HepG2 (cell line): ENCODE results near the gene TRPT1. TPM values are rescaled to one million over a fixed set of nuclear protein-coding genes. Genes with fewer than 3 reads are reported as not detected.

Experiments used
- AGO2 ChIP-seq: fragments of 200-400 bp; formaldehyde crosslinking; optimal IDR thresholded peaks from 2 replicates; pipeline ENCODE3; 2017; ENCODE audit warnings: mild to moderate bottlenecking, low read depth, low read length, moderate library complexity
- ARHGAP35 ChIP-seq: sonication (generic); formaldehyde crosslinking; IDR thresholded peaks from 2 replicates; pipeline ENCODE4 v1.9.0; 2022; ENCODE audit warnings: mild to moderate bottlenecking, inconsistent platforms, moderate library complexity, missing genetic modification reagents, borderline replicate concordance
- ARNTL ChIP-seq: sonication (generic); formaldehyde crosslinking; IDR thresholded peaks from 2 replicates; pipeline ENCODE4 v1.4.0; 2020; ENCODE audit warnings: mild to moderate bottlenecking, missing genetic modification reagents
- CC2D1A ChIP-seq: sonication (generic); formaldehyde crosslinking; IDR thresholded peaks from 2 replicates; pipeline ENCODE4 v1.8.1; 2023; ENCODE audit warnings: mild to moderate bottlenecking, missing genetic modification reagents
- CEBPG ChIP-seq: IDR thresholded peaks from 2 replicates; pipeline ENCODE4 v1.6.1; 2016
- DDIT3 ChIP-seq: sonication (generic); formaldehyde crosslinking; IDR thresholded peaks from 2 replicates; pipeline ENCODE4 v1.4.0; 2020; ENCODE audit warnings: mild to moderate bottlenecking, missing genetic modification reagents
- FOXJ3 ChIP-seq: sonication (generic); formaldehyde crosslinking; IDR thresholded peaks from 2 replicates; pipeline ENCODE4 v1.4.0; 2020; ENCODE audit warnings: missing genetic modification reagents, mild to moderate bottlenecking, borderline replicate concordance
- IRF1 ChIP-seq: sonication (generic); formaldehyde crosslinking; IDR thresholded peaks from 2 replicates; pipeline ENCODE4 v1.4.0; 2020; ENCODE audit warnings: low read depth, mild to moderate bottlenecking, missing genetic modification reagents
- JARID2 ChIP-seq: sonication (generic); formaldehyde crosslinking; IDR thresholded peaks from 2 replicates; pipeline ENCODE4 v1.8.1; 2023; ENCODE audit warnings: missing genetic modification reagents, inconsistent platforms; ENCODE audit not compliant: insufficient replicate concordance
- MXD4 ChIP-seq: IDR thresholded peaks from 2 replicates; pipeline ENCODE4 v1.6.1; 2016; ENCODE audit warnings: mild to moderate bottlenecking, missing biosample characterization, missing genetic modification reagents
- NBN ChIP-seq: fragments of 450-650 bp; conservative IDR thresholded peaks from 2 replicates; pipeline ENCODE4 v1.6.1; 2017
- NCOA2 ChIP-seq: sonication (generic); formaldehyde crosslinking; IDR thresholded peaks from 2 replicates; pipeline ENCODE4 v1.8.0; 2022; ENCODE audit warnings: inconsistent platforms
- NFKB2 ChIP-seq: sonication (generic); formaldehyde crosslinking; IDR thresholded peaks from 2 replicates; pipeline ENCODE4 v1.4.0; 2020; ENCODE audit warnings: missing genetic modification reagents, borderline replicate concordance
- POGZ ChIP-seq: sonication (generic); formaldehyde crosslinking; IDR thresholded peaks from 2 replicates; pipeline ENCODE4 v1.4.0; 2020; ENCODE audit warnings: mild to moderate bottlenecking, missing genetic modification reagents
- POLR2G ChIP-seq: fragments of 200-400 bp; formaldehyde crosslinking; IDR thresholded peaks from 2 replicates; pipeline ENCODE4 v1.6.1; 2018; ENCODE audit warnings: mild to moderate bottlenecking, low read depth, low read length, moderate library complexity
- SIN3B ChIP-seq: fragments of 150-350 bp; IDR thresholded peaks from 2 replicates; pipeline ENCODE4 v1.6.1; 2014; ENCODE audit warnings: low read length
- SMARCE1 ChIP-seq: fragments of 450-650 bp; IDR thresholded peaks from 2 replicates; pipeline ENCODE4 v1.6.1; 2017; ENCODE audit warnings: borderline replicate concordance
- SSRP1 ChIP-seq: IDR thresholded peaks from 2 replicates; pipeline ENCODE4 v1.6.1; 2016; ENCODE audit warnings: control low read depth
- SYNCRIP ChIP-seq: fragments of 200-400 bp; formaldehyde crosslinking; IDR thresholded peaks from 2 replicates; pipeline ENCODE4 v1.6.1; 2018; ENCODE audit warnings: mild to moderate bottlenecking, low read depth, low read length; ENCODE audit not compliant: insufficient read depth
- THYN1 ChIP-seq: sonication (generic); formaldehyde crosslinking; IDR thresholded peaks from 2 replicates; pipeline ENCODE4 v1.8.1; 2023; ENCODE audit warnings: low read depth, mild to moderate bottlenecking, moderate library complexity, missing genetic modification reagents, borderline replicate concordance
- TP53 ChIP-seq: sonication (generic); formaldehyde crosslinking; conservative IDR thresholded peaks from 2 replicates; pipeline ENCODE4 v1.4.0; 2020; ENCODE audit warnings: missing genetic modification reagents
- ZBTB1 ChIP-seq: sonication (generic); formaldehyde crosslinking; IDR thresholded peaks from 2 replicates; pipeline ENCODE4 v1.4.0; 2020; ENCODE audit warnings: missing genetic modification reagents, borderline replicate concordance
- ZBTB39 ChIP-seq: sonication (generic); formaldehyde crosslinking; IDR thresholded peaks from 2 replicates; pipeline ENCODE4 v1.5.0; 2020; ENCODE audit warnings: missing genetic modification reagents
- ZFP36L2 ChIP-seq: sonication (generic); formaldehyde crosslinking; IDR thresholded peaks from 2 replicates; pipeline ENCODE4 v1.4.0; 2020; ENCODE audit warnings: missing genetic modification reagents
- ZNF234 ChIP-seq: sonication (generic); formaldehyde crosslinking; conservative IDR thresholded peaks from 2 replicates; pipeline ENCODE4 v1.5.1; 2020; ENCODE audit warnings: mild to moderate bottlenecking, missing genetic modification reagents
- ZNF589 ChIP-seq: sonication (generic); formaldehyde crosslinking; conservative IDR thresholded peaks from 2 replicates; pipeline ENCODE4 v1.8.0; 2022; ENCODE audit warnings: mild to moderate bottlenecking, moderate library complexity, missing genetic modification reagents
- ZNF839 ChIP-seq: sonication (generic); formaldehyde crosslinking; IDR thresholded peaks from 2 replicates; pipeline ENCODE4 v1.4.0; 2020; ENCODE audit warnings: missing genetic modification reagents, mild to moderate bottlenecking, borderline replicate concordance
- ZSCAN22 ChIP-seq: sonication (generic); formaldehyde crosslinking; IDR thresholded peaks from 2 replicates; pipeline ENCODE4 v1.4.0; 2020; ENCODE audit warnings: mild to moderate bottlenecking, missing genetic modification reagents
- polyA plus RNA-seq, 8 experiments: library from polyadenylated mRNA; depleted of rRNA in 3 of 8; stranded (reverse) in 7 of 8; unstranded in 1 of 8; fragments of >200 nt; fragmentation: Illumina TruSeq in 4 of 8; extraction: Trizol in 4 of 8; gene quantifications; 2 replicates each; pipeline versions ENCODE4 v1.2.1 to v1.2.3, GENCODE V29; 2011 to 2016; ENCODE audit warnings: low read depth in 4 of 8, missing spikeins in 1 of 8, mixed read lengths in 1 of 8; ENCODE audit not compliant: insufficient read depth in 1 of 8
- total RNA-seq, 5 experiments: library from RNA; depleted of rRNA; stranded (reverse); fragments of >200 nt; fragmentation: Illumina TruSeq; extraction: Trizol; gene quantifications; 2 replicates each; pipeline ENCODE4 v1.2.3, GENCODE V29; 2016; ENCODE audit warnings: low read depth in 1 of 5

The TRPT1 gene
- total and polyA plus RNA-seq, 2 of the 13 experiments (the other 11 are each of a cell fraction or from before 2014, with no cell fraction given), result 24.8 to 40.7 TPM

GRCh38 chr11:64225608-64226506 lies at the start of gene TRPT1, which contains the start of gene NUDT22 (continued):
- TF ChIP-seq CEBPG (CRISPR knock-in tag) (no peak), POLR2G (peak; percentile 89), THYN1 (CRISPR knock-in tag) (no peak), ZBTB39 (CRISPR knock-in tag) (no peak), SIN3B (no peak), NCOA2 (0 out of 2 replicates have a peak, but pooled peaks have one; percentile 23), CC2D1A (no peak), AGO2 (no peak), ZNF839 (CRISPR knock-in tag) (no peak), DDIT3 (CRISPR knock-in tag) (no peak), ZSCAN22 (CRISPR knock-in tag) (0 out of 2 replicates have a peak, but pooled peaks have one; percentile 48), NFKB2 (CRISPR knock-in tag) (peak; percentile 6; the same call in 1 of the 2 replicates), ZBTB1 (CRISPR knock-in tag) (no peak), NBN (no peak), ZNF234 (CRISPR knock-in tag) (no peak), POGZ (CRISPR knock-in tag) (peak; percentile 38; the same call in 1 of the 2 replicates), SMARCE1 (no peak), ZNF589 (no peak), FOXJ3 (no peak), ARNTL (CRISPR knock-in tag) (0 out of 2 replicates have a peak, but pooled peaks have one; percentile 8), IRF1 (CRISPR knock-in tag) (no peak), JARID2 (CRISPR knock-in tag) (no peak), ARHGAP35 (no peak), TP53 (CRISPR knock-in tag) (0 out of 2 replicates have a peak, but pooled peaks have one; percentile 7), SYNCRIP (no peak), ZFP36L2 (CRISPR knock-in tag) (no peak), SSRP1 (CRISPR knock-in tag) (no peak), MXD4 (CRISPR knock-in tag) (peak; percentile 23; the same call in 1 of the 2 replicates)
